GM08714 (cell line): ENCODE results near the gene CHD2.

Experiments
- H3K4me3 ChIP-seq: fragments of 200-500 bp; sonication (Bioruptor generic); 2 replicates; pipeline ENCODE4 v1.5.1; 2014; ENCODE audit warnings: mild to moderate bottlenecking, low read length, inconsistent platforms
- ZNF274 ChIP-seq: IDR thresholded peaks from 2 replicates; pipeline ENCODE4 v1.6.1; 2012; ENCODE audit warnings: mild to moderate bottlenecking, low read depth, low read length

CHD2 gene

GRCh38 chr15:93040288-93041158 is 140.4 kb downstream of the CHD2 start:
- H3K4me3 ChIP-seq = no peak overlapping the region
- no peak for TF ChIP-seq ZNF274

GRCh38 chr15:93041159-93041547 is 141.0 kb downstream of the CHD2 start:
- TF ChIP-seq ZNF274 = no peak
- H3K4me3 ChIP-seq = no peak overlapping the region

- TF ChIP-seq ZNF274 = no peak
- H3K4me3 ChIP-seq = no peak overlapping the region
Observed at GRCh38 chr15:93042211-93042610, 142.1 kb downstream of the CHD2 start.

GRCh38 chr15:93042691-93043378 is 142.7 kb downstream of the CHD2 start:
- TF ChIP-seq ZNF274 = no peak
- no peak overlapping the region for H3K4me3 ChIP-seq

DNA sequence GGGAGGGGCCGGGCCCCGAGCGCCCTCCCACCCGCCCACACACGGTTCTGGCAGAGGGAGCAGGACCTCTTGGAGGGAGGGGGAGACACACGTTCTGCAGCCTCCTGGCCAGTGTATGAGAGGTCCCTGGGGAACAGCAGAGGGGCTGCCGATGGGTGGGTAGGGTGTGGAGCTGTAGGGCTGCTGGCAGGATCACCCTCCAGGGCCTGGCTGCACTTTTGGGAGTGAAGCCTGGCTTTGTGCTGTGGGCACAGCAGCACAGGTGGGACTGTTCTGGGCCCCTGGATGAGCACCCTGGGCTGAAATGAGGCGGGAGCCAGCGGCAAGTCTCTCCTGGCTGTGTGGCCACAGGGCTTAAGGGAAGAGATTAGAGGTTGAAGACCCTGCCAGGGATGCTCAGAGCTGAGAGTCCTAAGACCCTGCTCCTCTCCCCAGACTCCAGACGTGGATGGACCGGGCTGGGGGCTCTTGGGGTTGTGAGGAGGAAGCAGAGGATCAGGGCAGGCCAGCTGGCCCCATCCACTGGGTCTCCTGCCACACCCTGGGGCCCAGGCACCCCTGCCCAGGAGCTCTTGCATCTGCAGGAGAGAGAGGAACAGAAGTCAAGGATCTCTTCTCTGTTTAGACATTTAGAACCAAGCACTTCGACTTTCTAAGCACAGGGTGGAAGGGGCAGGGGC is 143.6 kb downstream of the CHD2 start:
- no peak overlapping the region for H3K4me3 ChIP-seq
- no peak for TF ChIP-seq ZNF274

- TF ChIP-seq ZNF274 = no peak
- no peak overlapping the region for H3K4me3 ChIP-seq
Observed at GRCh38 chr15:93044301-93045190, 144.4 kb downstream of the CHD2 start.

DNA sequence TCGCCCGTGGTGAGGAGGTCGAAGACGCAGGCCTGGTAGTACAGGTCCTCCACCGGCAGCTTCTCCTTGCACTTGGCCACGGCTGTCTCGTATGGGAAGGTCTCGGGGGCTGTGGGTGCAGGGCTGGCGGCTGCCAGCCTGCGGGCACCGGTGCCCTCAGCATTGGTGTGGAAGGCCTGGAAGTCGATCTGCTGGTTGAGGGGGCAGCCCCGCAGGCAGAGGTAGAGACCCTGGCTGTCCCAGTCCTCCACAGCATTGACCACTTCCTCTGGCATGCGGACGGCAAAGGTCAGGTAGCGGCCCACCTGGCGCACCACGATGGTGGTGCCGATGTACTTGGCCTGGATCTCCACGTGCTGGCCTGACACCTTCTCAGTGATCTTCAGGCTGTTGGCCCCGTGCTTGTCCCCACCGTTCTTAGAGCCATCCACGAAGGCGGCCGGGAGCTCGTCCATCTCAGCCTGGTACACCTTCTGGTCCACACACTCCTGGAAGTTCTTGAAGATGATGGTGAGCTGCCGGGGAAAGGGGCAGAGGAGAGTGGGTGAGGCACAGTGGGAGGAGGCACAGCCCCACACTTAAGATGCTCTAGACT is 145.2 kb downstream of the CHD2 start:
- no peak overlapping the region for H3K4me3 ChIP-seq
- TF ChIP-seq ZNF274 = no peak

GRCh38 chr15:93046120-93046519 is 146.0 kb downstream of the CHD2 start:
- no peak for TF ChIP-seq ZNF274
- H3K4me3 ChIP-seq = no peak overlapping the region

DNA sequence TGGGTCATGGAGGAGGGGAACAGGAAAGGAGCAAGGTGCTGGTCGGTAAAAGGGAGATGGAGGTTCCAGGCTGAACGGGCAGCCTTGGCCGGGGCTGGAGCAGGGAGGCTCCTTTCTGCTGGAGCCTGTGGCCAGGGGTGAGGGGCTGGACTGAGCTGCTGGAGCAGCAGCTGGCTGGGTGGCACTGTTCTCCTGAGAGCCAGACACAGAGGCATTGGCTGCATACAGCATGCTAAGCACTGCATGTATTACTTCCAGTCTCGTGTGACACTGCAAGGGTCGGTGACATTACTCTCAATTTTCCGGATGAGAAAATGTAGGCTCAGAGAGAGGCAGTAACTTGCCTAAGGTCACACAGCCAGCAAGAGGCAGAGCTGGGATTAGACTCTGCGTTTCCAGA is 146.6 kb downstream of the CHD2 start:
- no peak overlapping the region for H3K4me3 ChIP-seq
- TF ChIP-seq ZNF274 = no peak

- H3K4me3 ChIP-seq = no peak overlapping the region
- no peak for TF ChIP-seq ZNF274
Observed at GRCh38 chr15:93047621-93048425, 147.7 kb downstream of the CHD2 start.

GRCh38 chr15:93048426-93048721 is 148.2 kb downstream of the CHD2 start:
- no peak overlapping the region for H3K4me3 ChIP-seq
- TF ChIP-seq ZNF274 = no peak

GRCh38 chr15:93048759-93049161 is 148.6 kb downstream of the CHD2 start:
- no peak for TF ChIP-seq ZNF274
- H3K4me3 ChIP-seq = no peak overlapping the region

DNA sequence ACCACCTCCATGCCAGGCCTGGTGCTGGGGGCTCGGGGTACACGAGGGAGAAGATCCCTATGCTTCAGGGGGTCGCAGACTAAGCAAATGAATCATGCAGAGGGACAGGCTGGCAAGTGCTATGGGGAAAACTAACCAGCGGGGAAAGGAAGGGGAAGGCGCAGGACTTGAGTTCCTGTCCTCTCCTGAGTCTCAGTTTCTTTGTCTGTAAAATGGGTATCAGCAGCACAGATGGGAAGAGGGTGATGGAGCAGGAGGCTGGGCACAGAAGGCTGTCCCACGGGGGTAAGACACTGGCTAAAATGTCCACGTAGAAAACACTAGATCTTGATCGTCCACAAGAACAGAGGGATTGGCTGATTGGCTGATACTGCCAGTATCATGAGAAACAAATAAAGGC is 149.1 kb downstream of the CHD2 start:
- TF ChIP-seq ZNF274 = no peak
- H3K4me3 ChIP-seq = no peak overlapping the region
